LNCaP clone FGC (cell line): ENCODE data around the gene DCAF8L2.
A peak's percentile ranks its signal among the peaks of the same experiment; 100 is the strongest.

Experiments
- DNase-seq: peaks from one replicate; pipeline ENCODE4 v3.0.0-alpha.2; 2011; ENCODE audit warnings: low read depth
- H3K4me3 ChIP-seq: 2 replicates; pipeline ENCODE4 v1.5.1; 2011; ENCODE audit warnings: mild to moderate bottlenecking, low read depth, low read length, control low read depth
- CTCF ChIP-seq: IDR thresholded peaks from 2 replicates; pipeline ENCODE4 v1.5.1; 2012; ENCODE audit warnings: mild to moderate bottlenecking; ENCODE audit not compliant: control insufficient read depth, insufficient read depth; ENCODE audit errors: extremely low read depth

Gene DCAF8L2

GRCh38 chrX:27619459-27619858 is 29.3 kb downstream of the DCAF8L2 start:
- no peak for TF ChIP-seq CTCF
- no peak overlapping the region for H3K4me3 ChIP-seq
- DNase-seq, result no peak

GRCh38 chrX:27619975-27620374 is 29.8 kb downstream of the DCAF8L2 start:
- no peak for DNase-seq
- no peak overlapping the region for H3K4me3 ChIP-seq

GRCh38 chrX:27622883-27623282 is 32.7 kb downstream of the DCAF8L2 start:
- no peak overlapping the region for H3K4me3 ChIP-seq
- no peak for TF ChIP-seq CTCF
- DNase-seq, result no peak

More at GRCh38 chrX:27619975-27620374, 29.8 kb downstream of the DCAF8L2 start:
- peak; percentile 37 for TF ChIP-seq CTCF

GRCh38 chrX:27626066-27626465 is 35.9 kb downstream of the DCAF8L2 start:
- no peak overlapping the region for H3K4me3 ChIP-seq
- DNase-seq, result no peak
- no peak for TF ChIP-seq CTCF

DNA sequence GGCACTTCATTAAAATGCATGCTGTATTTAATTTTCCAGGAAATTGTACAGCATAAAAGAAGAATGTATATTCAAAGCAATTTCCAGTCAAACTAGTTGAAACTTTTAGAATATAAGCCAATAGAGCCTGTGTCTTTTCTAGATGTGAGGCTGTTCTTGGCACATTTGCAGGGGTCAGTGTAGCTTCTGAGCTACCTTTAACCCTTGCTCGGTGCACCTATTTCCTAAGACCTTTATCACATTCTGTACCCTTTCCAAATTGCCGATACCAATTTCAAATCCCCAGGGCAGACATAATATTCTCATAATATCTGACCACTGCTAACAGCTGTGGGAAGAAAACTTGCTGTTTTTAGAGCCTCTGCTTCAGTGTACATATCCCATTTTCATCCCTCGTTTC is 43.2 kb downstream of the DCAF8L2 start:
- TF ChIP-seq CTCF, result no peak
- H3K4me3 ChIP-seq, result no peak overlapping the region
- no peak for DNase-seq

- TF ChIP-seq CTCF, result no peak
- no peak overlapping the region for H3K4me3 ChIP-seq
- no peak for DNase-seq
Measured at GRCh38 chrX:27656581-27656980, 66.4 kb downstream of the DCAF8L2 start.

DNA sequence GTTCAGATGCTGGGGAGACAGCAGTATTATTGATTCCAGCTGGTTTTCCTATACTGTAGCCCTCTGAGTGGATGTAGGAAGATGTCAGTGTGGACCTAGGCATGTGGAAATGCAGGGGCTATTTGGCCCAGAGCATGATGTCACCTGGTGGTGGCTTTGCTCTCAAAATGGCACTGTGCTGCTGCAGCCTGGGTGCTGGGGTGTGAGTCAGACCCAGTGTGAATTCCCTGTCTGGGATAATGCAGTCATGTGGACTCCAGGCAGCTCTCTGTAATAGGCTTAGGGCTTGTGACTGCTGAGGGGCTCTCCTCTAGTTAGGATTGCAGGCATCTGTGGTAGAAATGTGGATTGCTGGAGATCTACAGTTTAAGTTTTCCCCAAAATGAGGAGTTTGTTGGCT is 70.7 kb downstream of the DCAF8L2 start:
- no peak overlapping the region for H3K4me3 ChIP-seq
- no peak for DNase-seq
- TF ChIP-seq CTCF, result no peak
